ENCODE measurements around the gene COL8A2.

COL8A2 gene

DNA sequence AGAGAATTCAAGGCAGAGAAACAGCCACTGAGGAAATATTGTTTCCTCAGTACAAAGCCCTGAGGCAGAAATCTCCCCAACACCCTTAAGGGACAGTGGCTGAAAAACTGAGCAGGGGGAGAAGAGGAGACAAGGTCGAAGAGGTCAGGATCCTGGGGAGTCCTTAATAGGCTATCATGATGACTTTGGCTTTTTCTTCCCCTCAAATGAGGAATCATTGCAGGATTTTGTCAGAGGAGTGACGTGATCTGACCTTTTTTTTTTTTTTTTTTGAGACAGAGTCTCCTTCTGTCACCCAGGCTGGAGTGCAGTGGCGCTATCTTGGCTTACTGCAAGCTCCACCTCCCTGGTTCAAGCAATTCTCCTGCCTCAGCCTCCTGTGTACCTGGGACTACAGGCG lies 41.1 kb upstream of the COL8A2 start:
- no peaks in the 10 kb centered on the region for H3K27me3 ChIP-seq (ENCODE audit: insufficient read depth, poor library complexity, severe bottlenecking)
- no peak overlapping the region for H3K27ac ChIP-seq (replicated peaks)
- TF ChIP-seq GABPA (IDR thresholded peaks at IDR 0.05; ENCODE audit: low read depth), result no peak
- H3K4me3 ChIP-seq (replicated peaks; ENCODE audit: insufficient read depth, low read length), result no peak overlapping the region
- DNase-seq (ENCODE audit: low read depth in 1 of 2, low spot score in 1 of 2), result no peak

DNA sequence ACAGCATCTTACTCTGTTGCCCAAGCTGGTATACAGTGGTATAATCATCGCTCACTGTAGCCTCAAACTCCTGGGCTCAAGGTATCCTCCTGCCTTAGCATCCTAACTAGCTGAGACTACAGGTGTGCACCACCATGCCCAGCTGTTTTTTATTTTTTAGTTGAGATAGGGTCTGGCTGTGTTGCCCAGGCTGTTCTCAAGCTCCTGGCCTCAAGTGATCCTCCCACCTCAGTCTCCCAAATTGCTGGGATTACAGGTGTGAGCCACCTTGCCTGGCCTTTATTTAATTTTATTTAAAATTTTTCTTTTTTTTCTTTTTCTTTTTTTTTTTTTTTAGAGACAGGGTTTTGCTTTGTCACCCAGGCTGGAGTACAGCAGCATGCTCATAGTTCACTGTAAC lies 40.1 kb upstream of the COL8A2 start:
- TF ChIP-seq GABPA (IDR thresholded peaks at IDR 0.05; ENCODE audit: low read depth) (no peak), SPI1 (IDR thresholded peaks at IDR 0.05; ENCODE audit: borderline replicate concordance, low read depth) (no peak), POLR2AphosphoS5 (IDR thresholded peaks at IDR 0.05; ENCODE audit: low read depth) (no peak)
- TF ChIP-seq, protein P1, sequence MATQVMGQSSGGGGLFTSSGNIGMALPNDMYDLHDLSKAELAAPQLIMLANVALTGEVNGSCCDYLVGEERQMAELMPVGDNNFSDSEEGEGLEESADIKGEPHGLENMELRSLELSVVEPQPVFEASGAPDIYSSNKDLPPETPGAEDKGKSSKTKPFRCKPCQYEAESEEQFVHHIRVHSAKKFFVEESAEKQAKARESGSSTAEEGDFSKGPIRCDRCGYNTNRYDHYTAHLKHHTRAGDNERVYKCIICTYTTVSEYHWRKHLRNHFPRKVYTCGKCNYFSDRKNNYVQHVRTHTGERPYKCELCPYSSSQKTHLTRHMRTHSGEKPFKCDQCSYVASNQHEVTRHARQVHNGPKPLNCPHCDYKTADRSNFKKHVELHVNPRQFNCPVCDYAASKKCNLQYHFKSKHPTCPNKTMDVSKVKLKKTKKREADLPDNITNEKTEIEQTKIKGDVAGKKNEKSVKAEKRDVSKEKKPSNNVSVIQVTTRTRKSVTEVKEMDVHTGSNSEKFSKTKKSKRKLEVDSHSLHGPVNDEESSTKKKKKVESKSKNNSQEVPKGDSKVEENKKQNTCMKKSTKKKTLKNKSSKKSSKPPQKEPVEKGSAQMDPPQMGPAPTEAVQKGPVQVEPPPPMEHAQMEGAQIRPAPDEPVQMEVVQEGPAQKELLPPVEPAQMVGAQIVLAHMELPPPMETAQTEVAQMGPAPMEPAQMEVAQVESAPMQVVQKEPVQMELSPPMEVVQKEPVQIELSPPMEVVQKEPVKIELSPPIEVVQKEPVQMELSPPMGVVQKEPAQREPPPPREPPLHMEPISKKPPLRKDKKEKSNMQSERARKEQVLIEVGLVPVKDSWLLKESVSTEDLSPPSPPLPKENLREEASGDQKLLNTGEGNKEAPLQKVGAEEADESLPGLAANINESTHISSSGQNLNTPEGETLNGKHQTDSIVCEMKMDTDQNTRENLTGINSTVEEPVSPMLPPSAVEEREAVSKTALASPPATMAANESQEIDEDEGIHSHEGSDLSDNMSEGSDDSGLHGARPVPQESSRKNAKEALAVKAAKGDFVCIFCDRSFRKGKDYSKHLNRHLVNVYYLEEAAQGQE (IDR thresholded peaks at IDR 0.05; ENCODE audit: insufficient replicate concordance, low read depth), result no peak
- TF ChIP-seq, protein P2, sequence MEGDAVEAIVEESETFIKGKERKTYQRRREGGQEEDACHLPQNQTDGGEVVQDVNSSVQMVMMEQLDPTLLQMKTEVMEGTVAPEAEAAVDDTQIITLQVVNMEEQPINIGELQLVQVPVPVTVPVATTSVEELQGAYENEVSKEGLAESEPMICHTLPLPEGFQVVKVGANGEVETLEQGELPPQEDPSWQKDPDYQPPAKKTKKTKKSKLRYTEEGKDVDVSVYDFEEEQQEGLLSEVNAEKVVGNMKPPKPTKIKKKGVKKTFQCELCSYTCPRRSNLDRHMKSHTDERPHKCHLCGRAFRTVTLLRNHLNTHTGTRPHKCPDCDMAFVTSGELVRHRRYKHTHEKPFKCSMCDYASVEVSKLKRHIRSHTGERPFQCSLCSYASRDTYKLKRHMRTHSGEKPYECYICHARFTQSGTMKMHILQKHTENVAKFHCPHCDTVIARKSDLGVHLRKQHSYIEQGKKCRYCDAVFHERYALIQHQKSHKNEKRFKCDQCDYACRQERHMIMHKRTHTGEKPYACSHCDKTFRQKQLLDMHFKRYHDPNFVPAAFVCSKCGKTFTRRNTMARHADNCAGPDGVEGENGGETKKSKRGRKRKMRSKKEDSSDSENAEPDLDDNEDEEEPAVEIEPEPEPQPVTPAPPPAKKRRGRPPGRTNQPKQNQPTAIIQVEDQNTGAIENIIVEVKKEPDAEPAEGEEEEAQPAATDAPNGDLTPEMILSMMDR (IDR thresholded peaks at IDR 0.05; ENCODE audit: insufficient read depth, low read length), result no peak
- no peak overlapping the region for H3K27ac ChIP-seq (replicated peaks)
- DNase-seq (ENCODE audit: low read depth in 1 of 2, low spot score in 1 of 2), result no peak
- H3K27me3 ChIP-seq (ENCODE audit: insufficient read depth, poor library complexity, severe bottlenecking), result no peaks in the 10 kb centered on the region
- no peak overlapping the region for H3K4me3 ChIP-seq (replicated peaks; ENCODE audit: insufficient read depth, low read length)

DNA sequence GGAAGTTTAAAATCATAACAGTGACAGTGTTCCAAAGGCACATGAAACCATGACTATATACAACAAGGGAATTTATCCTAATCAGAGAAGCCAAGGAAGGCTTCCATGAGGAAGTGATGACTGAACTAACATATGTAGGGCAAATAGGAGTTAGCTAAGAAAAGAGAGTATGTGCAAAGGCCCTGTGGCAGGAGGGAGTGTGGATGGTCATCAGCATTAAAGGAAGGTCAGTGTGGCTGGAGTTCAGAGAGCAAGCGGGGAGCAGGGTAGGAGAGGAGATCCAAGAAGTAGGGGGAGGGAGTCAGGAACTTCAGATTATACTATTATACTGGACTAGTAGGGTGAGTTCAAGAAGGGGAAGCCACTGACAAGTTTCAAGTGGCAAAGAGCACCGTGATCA lies 39.3 kb upstream of the COL8A2 start:
- Histone ChIP-seq H3K27me3 (ENCODE audit: insufficient read depth, poor library complexity, severe bottlenecking) (no peaks in the 10 kb centered on the region), H3K27ac (replicated peaks) (no peak overlapping the region), H3K4me3 (replicated peaks; ENCODE audit: insufficient read depth, low read length) (no peak overlapping the region)
- TF ChIP-seq, protein P2 (IDR thresholded peaks at IDR 0.05; ENCODE audit: insufficient read depth, low read length), result no peak
- no peak for TF ChIP-seq SPI1 (IDR thresholded peaks at IDR 0.05; ENCODE audit: borderline replicate concordance, low read depth)
- TF ChIP-seq POLR2AphosphoS5 (IDR thresholded peaks at IDR 0.05; ENCODE audit: low read depth), result no peak
- no peak for TF ChIP-seq GABPA (IDR thresholded peaks at IDR 0.05; ENCODE audit: low read depth)
- TF ChIP-seq, protein P1 (IDR thresholded peaks at IDR 0.05; ENCODE audit: insufficient replicate concordance, low read depth), result no peak
- DNase-seq (ENCODE audit: low read depth in 1 of 2, low spot score in 1 of 2), result no peak

DNA sequence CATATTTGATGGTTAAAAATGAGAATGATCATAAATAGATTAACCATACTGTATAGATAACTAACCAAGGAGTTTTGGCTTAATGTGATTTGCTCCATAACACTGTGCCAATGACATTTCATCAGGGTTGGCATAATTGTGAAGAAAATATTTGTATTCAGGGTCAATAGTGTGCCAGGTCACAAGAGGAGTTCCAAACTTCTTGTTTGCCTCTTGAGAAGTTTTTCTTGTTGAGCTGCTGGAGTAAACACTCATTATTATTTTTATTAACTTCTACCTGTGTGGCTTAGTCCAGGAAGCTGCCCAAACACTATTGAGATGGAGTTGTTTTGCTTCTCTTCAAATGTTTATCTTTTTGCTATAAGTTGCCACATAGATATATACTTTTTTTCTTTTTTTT lies 38.4 kb upstream of the COL8A2 start:
- Histone ChIP-seq H3K27ac (replicated peaks) (no peak overlapping the region; the same call in 1 of the 2 replicates), H3K27me3 (ENCODE audit: insufficient read depth, poor library complexity, severe bottlenecking) (no peaks in the 10 kb centered on the region), H3K4me3 (replicated peaks; ENCODE audit: insufficient read depth, low read length) (no peak overlapping the region)
- no peak for TF ChIP-seq GABPA (IDR thresholded peaks at IDR 0.05; ENCODE audit: low read depth)
- no peak for TF ChIP-seq SPI1 (IDR thresholded peaks at IDR 0.05; ENCODE audit: borderline replicate concordance, low read depth)
- TF ChIP-seq, protein P1 (IDR thresholded peaks at IDR 0.05; ENCODE audit: insufficient replicate concordance, low read depth), result no peak
- TF ChIP-seq POLR2AphosphoS5 (IDR thresholded peaks at IDR 0.05; ENCODE audit: low read depth), result no peak
- TF ChIP-seq, protein P2 (IDR thresholded peaks at IDR 0.05; ENCODE audit: insufficient read depth, low read length), result no peak
- no peak for DNase-seq (ENCODE audit: low read depth in 1 of 2, low spot score in 1 of 2)
